H9 (cell line): ENCODE measurements around the gene SLC29A2. TPM values are rescaled to one million over a fixed set of nuclear protein-coding genes. Genes with fewer than 3 reads are reported as not detected.

Source experiments
- DNase-seq: peaks from one replicate; pipeline ENCODE4 v3.0.0-alpha.2; 2017
- H2AFZ ChIP-seq: one replicate; pipeline ENCODE4 v1.6.1; 2013; ENCODE audit warnings: mild to moderate bottlenecking, low read length, control low read depth, moderate library complexity
- H2AK5ac ChIP-seq: 2 replicates; pipeline ENCODE4 v1.6.1; 2013; ENCODE audit warnings: low read length, control low read depth, mixed read lengths; ENCODE audit not compliant: insufficient read length
- H2BK120ac ChIP-seq: one replicate; pipeline ENCODE4 v1.6.1; 2013; ENCODE audit warnings: low read depth, mild to moderate bottlenecking, low read length, control low read depth, inconsistent platforms; ENCODE audit not compliant: poor library complexity, severe bottlenecking
- H2BK12ac ChIP-seq: 2 replicates; pipeline ENCODE4 v1.6.1; 2013; ENCODE audit warnings: low read length, control low read depth, mixed read lengths, low read depth; ENCODE audit not compliant: insufficient read length
- H2BK15ac ChIP-seq: 2 replicates; pipeline ENCODE4 v1.6.1; 2013; ENCODE audit warnings: low read depth, low read length, control low read depth
- H2BK20ac ChIP-seq: one replicate; pipeline ENCODE4 v1.6.1; 2013; ENCODE audit warnings: low read depth, mild to moderate bottlenecking, low read length, control low read depth, inconsistent platforms; ENCODE audit not compliant: poor library complexity, severe bottlenecking
- H2BK5ac ChIP-seq: 2 replicates; pipeline ENCODE4 v1.6.1; 2013; ENCODE audit warnings: low read length, control low read depth, mixed read lengths; ENCODE audit not compliant: insufficient read length
- H3K14ac ChIP-seq: 2 replicates; pipeline ENCODE4 v1.6.1; 2013; ENCODE audit warnings: low read length, control low read depth; ENCODE audit not compliant: insufficient read depth
- H3K18ac ChIP-seq: 2 replicates; pipeline ENCODE4 v1.6.1; 2013; ENCODE audit warnings: low read depth, mild to moderate bottlenecking, mixed read lengths, low read length, control low read depth; ENCODE audit not compliant: insufficient read length
- H3K23ac ChIP-seq: 2 replicates; pipeline ENCODE4 v1.6.1; 2013; ENCODE audit warnings: low read length, control low read depth, mixed read lengths, low read depth; ENCODE audit not compliant: insufficient read length
- H3K23me2 ChIP-seq: 2 replicates; pipeline ENCODE4 v1.6.1; 2013; ENCODE audit warnings: low read depth, mild to moderate bottlenecking, mixed read lengths, low read length, control low read depth; ENCODE audit not compliant: insufficient read length, poor library complexity, severe bottlenecking
- H3K27ac ChIP-seq: 2 replicates; pipeline ENCODE4 v1.5.1; 2013; ENCODE audit warnings: low read length, control low read depth, mixed read lengths, low read depth; ENCODE audit not compliant: insufficient read length
- H3K27me3 ChIP-seq: 2 replicates; pipeline ENCODE4 v1.6.1; 2013; ENCODE audit warnings: low read length, control low read depth, inconsistent platforms; ENCODE audit not compliant: insufficient read depth
- H3K4ac ChIP-seq: 2 replicates; pipeline ENCODE4 v1.6.1; 2013; ENCODE audit warnings: low read depth, mild to moderate bottlenecking, control low read depth, inconsistent platforms, low read length, moderate library complexity
- H3K4me1 ChIP-seq: 2 replicates; pipeline ENCODE4 v1.6.1; 2013; ENCODE audit warnings: low read length, control low read depth, inconsistent platforms; ENCODE audit not compliant: insufficient read depth
- H3K4me2 ChIP-seq: 2 replicates; pipeline ENCODE4 v1.6.1; 2013; ENCODE audit warnings: low read length, control low read depth, mixed read lengths; ENCODE audit not compliant: insufficient read length, insufficient read depth
- H3K56ac ChIP-seq: 2 replicates; pipeline ENCODE4 v1.6.1; 2013; ENCODE audit warnings: low read depth, mild to moderate bottlenecking, mixed read lengths, low read length, control low read depth; ENCODE audit not compliant: insufficient read length
- H3K79me1 ChIP-seq: 2 replicates; pipeline ENCODE4 v1.6.1; 2013; ENCODE audit warnings: low read depth, mild to moderate bottlenecking, moderate library complexity, low read length, control low read depth, inconsistent platforms; ENCODE audit not compliant: insufficient read depth, poor library complexity, severe bottlenecking
- H3K79me2 ChIP-seq: 2 replicates; pipeline ENCODE4 v1.6.1; 2013; ENCODE audit warnings: low read length, control low read depth, inconsistent platforms; ENCODE audit not compliant: insufficient read depth
- H3K9ac ChIP-seq: 2 replicates; pipeline ENCODE4 v1.6.1; 2013; ENCODE audit warnings: low read length, control low read depth, mixed read lengths; ENCODE audit not compliant: insufficient read length; ENCODE audit errors: extremely low read depth
- H3K9me3 ChIP-seq: one replicate; pipeline ENCODE4 v1.6.1; 2013; ENCODE audit warnings: low read depth, low read length, inconsistent platforms; ENCODE audit not compliant: control insufficient read depth
- H3T11ph ChIP-seq: one replicate; pipeline ENCODE4 v1.6.1; 2013; ENCODE audit warnings: mild to moderate bottlenecking, low read length, control low read depth, inconsistent platforms
- H4K20me1 ChIP-seq: one replicate; pipeline ENCODE4 v1.6.1; 2013; ENCODE audit not compliant: control insufficient read depth, insufficient read length, insufficient read depth
- H4K5ac ChIP-seq: 2 replicates; pipeline ENCODE4 v1.6.1; 2013; ENCODE audit warnings: low read depth, mild to moderate bottlenecking, mixed read lengths, low read length, control low read depth; ENCODE audit not compliant: insufficient read length
- H4K8ac ChIP-seq: replicated peaks from 2 replicates; pipeline ENCODE4 v1.6.1; 2013; ENCODE audit warnings: low read length, control low read depth, mixed read lengths, low read depth; ENCODE audit not compliant: insufficient read length
- H4K91ac ChIP-seq: 2 replicates; pipeline ENCODE4 v1.6.1; 2013; ENCODE audit warnings: low read depth, mild to moderate bottlenecking, moderate library complexity, mixed read lengths, low read length, control low read depth; ENCODE audit not compliant: insufficient read length
- H3K27ac Mint-ChIP-seq, 3 experiments: 2 replicates in 2 of 3; 3 replicates in 1 of 3; pipeline ENCODE4 v1.8.0; 2020 to 2021; ENCODE audit warnings: mixed read lengths in 3 of 3, mild to moderate bottlenecking in 1 of 3, moderate library complexity in 1 of 3
- H3K27me3 Mint-ChIP-seq: 2 replicates; pipeline ENCODE4 v1.8.0; 2021; ENCODE audit warnings: low read depth, mild to moderate bottlenecking, moderate library complexity, mixed read lengths
- H3K36me3 Mint-ChIP-seq, 3 experiments: 2 replicates in 2 of 3; 3 replicates in 1 of 3; pipeline ENCODE4 v1.8.0; 2020 to 2021; ENCODE audit warnings: low read depth in 3 of 3, mixed read lengths in 3 of 3; ENCODE audit not compliant: insufficient read depth in 1 of 3
- H3K4me1 Mint-ChIP-seq, 2 experiments: 2 replicates each; pipeline ENCODE4 v1.8.0; 2020; ENCODE audit warnings: mixed read lengths in 2 of 2
- H3K4me3 Mint-ChIP-seq, 2 experiments: 2 replicates in 1 of 2; 3 replicates in 1 of 2; pipeline ENCODE4 v1.8.0; 2020 to 2021; ENCODE audit warnings: mild to moderate bottlenecking in 2 of 2, mixed read lengths in 2 of 2, moderate library complexity in 1 of 2
- H3K9me3 Mint-ChIP-seq, 2 experiments: 2 replicates in 1 of 2; 3 replicates in 1 of 2; pipeline ENCODE4 v1.8.0; 2020; ENCODE audit warnings: mild to moderate bottlenecking in 2 of 2, mixed read lengths in 2 of 2, moderate library complexity in 1 of 2
- WGBS: extraction: QIAGEN DNeasy Blood & Tissue Kit; methylation state at CpG from one replicate; pipeline ENCODE4 v1.1.7; 2013; ENCODE audit warnings: missing lambda C conversion rate, low lambda C conversion rate, mixed read lengths; ENCODE audit not compliant: insufficient read length; ENCODE audit errors: extremely low coverage; 5-methylcytosine and 5-hydroxymethylcytosine counted together
- total RNA-seq: library from RNA; stranded (reverse); gene quantifications from 2 replicates; pipeline ENCODE4 v1.2.1, GENCODE V29; 2021
- TF ChIP-seq, protein P1 (sequence below): fragments of 200-600 bp; sonication (generic); conservative IDR thresholded peaks from 3 replicates; pipeline ENCODE4 v1.8.0; 2021; ENCODE audit warnings: antibody characterized with exemption, mild to moderate bottlenecking

Gene SLC29A2
- total RNA-seq, 1 experiment from 2014 or later: 29.8 TPM

DNA sequence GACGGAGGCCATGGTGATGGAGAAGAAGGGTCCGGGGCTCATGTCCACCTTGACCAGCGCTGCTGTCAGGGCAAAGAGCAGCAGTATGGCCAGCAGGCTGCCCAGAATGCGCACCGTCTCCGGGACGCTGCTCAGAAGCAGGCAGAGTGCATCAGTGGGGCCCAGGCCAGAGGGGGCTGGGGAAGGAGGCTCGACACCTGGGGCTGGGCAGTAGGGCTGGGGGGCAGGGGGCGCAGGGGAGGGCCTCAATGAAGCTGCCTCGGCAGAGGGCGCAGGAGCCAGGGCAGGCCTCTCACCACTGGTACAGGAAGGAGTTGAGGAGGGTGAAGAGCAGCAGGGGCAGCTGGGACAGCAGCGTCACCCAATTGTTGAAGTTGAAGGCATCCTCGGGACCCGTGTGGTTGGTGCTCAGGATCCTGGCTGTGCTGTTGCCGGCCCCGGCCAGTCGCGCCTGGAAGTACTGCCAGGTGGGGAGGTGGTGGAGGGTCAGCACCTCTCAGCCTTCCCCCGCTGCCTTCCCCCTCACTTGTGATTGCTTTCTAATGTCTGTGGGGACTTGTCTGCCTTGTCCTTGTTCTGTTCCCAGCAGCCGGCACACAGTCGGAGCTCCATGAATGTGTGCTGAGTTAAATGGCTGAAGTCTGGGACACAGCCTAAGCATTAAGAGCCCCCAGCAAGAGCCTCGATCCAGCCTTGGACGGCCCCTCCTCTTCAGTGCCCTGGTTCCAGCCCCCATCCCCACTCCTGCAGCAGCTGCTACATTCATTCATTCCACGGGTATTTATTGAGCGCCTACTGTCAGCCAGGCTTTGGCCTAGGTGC is 2.3 kb downstream of the SLC29A2 start:
- Histone ChIP-seq H3T11ph (no peak overlapping the region), H4K5ac (no peak overlapping the region), H4K8ac (no peak overlapping the region), H2BK12ac (no peak overlapping the region), H3K4me2 (peak overlapping the region; percentile 73), H2AK5ac (no peak overlapping the region), H3K79me1 (no peaks in the 10 kb centered on the region), H3K56ac (no peak overlapping the region), H3K23ac (no peak overlapping the region), H2BK120ac (no peak overlapping the region), H2BK5ac (no peak overlapping the region), H3K9ac (no peak overlapping the region), H2BK15ac (no peak overlapping the region), H4K91ac (no peak overlapping the region), H3K4ac (no peak overlapping the region), H3K79me2 (no peaks in the 10 kb centered on the region; the same call in 1 of the 2 replicates), H3K27me3 (no peaks in the 10 kb centered on the region), H3K14ac (no peak overlapping the region), H3K27ac (no peak overlapping the region), H3K4me1 (no peaks in the 10 kb centered on the region), H2AFZ (no peak overlapping the region), H4K20me1 (no peaks in the 10 kb centered on the region), H2BK20ac (no peak overlapping the region), H3K18ac (no peak overlapping the region), H3K9me3 (no peaks in the 10 kb centered on the region), H3K23me2 (peaks cover 5% of the 10 kb centered on the region)
- Mint-ChIP-seq H3K4me1 (peaks cover 19 to 21% of the 10 kb centered on the region in 2 experiments), H3K27me3 (no peaks in the 10 kb centered on the region; the same call in 1 of the 2 replicates), H3K4me3 (peak overlapping the region; percentile 92 to 97), H3K9me3 (no peaks in the 10 kb centered on the region), H3K27ac (peak overlapping the region; percentile 83 to 97 (median 97); a peak in 6 of 7 replicates), H3K36me3 (peaks cover 38 to 58% (median 48%) of the 10 kb centered on the region in 3 experiments)
- TF ChIP-seq, protein P1, sequence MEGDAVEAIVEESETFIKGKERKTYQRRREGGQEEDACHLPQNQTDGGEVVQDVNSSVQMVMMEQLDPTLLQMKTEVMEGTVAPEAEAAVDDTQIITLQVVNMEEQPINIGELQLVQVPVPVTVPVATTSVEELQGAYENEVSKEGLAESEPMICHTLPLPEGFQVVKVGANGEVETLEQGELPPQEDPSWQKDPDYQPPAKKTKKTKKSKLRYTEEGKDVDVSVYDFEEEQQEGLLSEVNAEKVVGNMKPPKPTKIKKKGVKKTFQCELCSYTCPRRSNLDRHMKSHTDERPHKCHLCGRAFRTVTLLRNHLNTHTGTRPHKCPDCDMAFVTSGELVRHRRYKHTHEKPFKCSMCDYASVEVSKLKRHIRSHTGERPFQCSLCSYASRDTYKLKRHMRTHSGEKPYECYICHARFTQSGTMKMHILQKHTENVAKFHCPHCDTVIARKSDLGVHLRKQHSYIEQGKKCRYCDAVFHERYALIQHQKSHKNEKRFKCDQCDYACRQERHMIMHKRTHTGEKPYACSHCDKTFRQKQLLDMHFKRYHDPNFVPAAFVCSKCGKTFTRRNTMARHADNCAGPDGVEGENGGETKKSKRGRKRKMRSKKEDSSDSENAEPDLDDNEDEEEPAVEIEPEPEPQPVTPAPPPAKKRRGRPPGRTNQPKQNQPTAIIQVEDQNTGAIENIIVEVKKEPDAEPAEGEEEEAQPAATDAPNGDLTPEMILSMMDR: no peak
- WGBS: no CpG with 5 or more reads among the region's 25 CpGs
- DNase-seq: no peak
